ENCODE results near the gene LGALS1. TPM values are rescaled to one million over a fixed set of nuclear protein-coding genes. Genes with fewer than 3 reads are reported as not detected.
"Not testable (repeated sequence)": the region's sequence is repeated elsewhere in the genome, so short reads cannot be mapped to it uniquely, and the experiment has no call there.

Gene LGALS1
- polyA plus RNA-seq, 1 donor (not counting 4 experiments of a cell fraction or from before 2014, with no cell fraction given) = 2,086 TPM

- peak overlapping the region; percentile 70 for H3K4me2 ChIP-seq (ENCODE audit: control insufficient read depth, extremely low read depth, insufficient read depth, low read depth, low read length)
- H3K36me3 ChIP-seq (ENCODE audit: control insufficient read depth in 2 of 2, extremely low read depth in 1 of 2, insufficient read depth in 2 of 2, low read length in 2 of 2) = peaks cover 12 to 16% of the 10 kb centered on the region in 2 experiments
- H3K9ac ChIP-seq (ENCODE audit: control insufficient read depth, extremely low read depth, insufficient read depth, low read length); H3K9me1 ChIP-seq (ENCODE audit: control insufficient read depth, extremely low read depth, insufficient read depth, low read length); dilution Hi-C loops (cut with MboI; ENCODE audit: extremely low pct_ligation_motif_present, low sequenced_read_pairs); H3K79me2 ChIP-seq (ENCODE audit: control insufficient read depth, insufficient read depth, low read length); H3K27ac ChIP-seq (ENCODE audit: control insufficient read depth, insufficient read depth, low read length); H4K20me1 ChIP-seq (ENCODE audit: control insufficient read depth, extremely low read depth, insufficient read depth, low read length); H3K27me3 ChIP-seq (ENCODE audit: control insufficient read depth, extremely low read depth, insufficient read depth, low read length); H3K9me3 ChIP-seq (ENCODE audit: control insufficient read depth, low read depth, low read length); FAIRE-seq; DNase-seq (ENCODE audit: low read depth, low spot score); H2AFZ ChIP-seq (ENCODE audit: control insufficient read depth, low read length): not testable (repeated sequence)
- peak overlapping the region in 1 of 3 experiments; percentile 36 for H3K4me3 ChIP-seq (ENCODE audit: control insufficient read depth in 2 of 3, extremely low read depth in 1 of 3, insufficient read depth in 2 of 3, low read depth in 1 of 3, low read length in 3 of 3)
- H3K4me1 ChIP-seq (ENCODE audit: control insufficient read depth, extremely low read depth, insufficient read depth, low read length) = peaks cover 11% of the 10 kb centered on the region
These were observed 20.8 kb downstream of the LGALS1 start for GRCh38 chr22:37696260-37696656.

GRCh38 chr22:37696657-37697537, 21.5 kb downstream of the LGALS1 start, which contains the start of gene TRIOBP:
TRIOBP (plus strand) TSS chr22:37697048; CDS start chr22:37701366, 4,318 bp downstream.
- no peaks in the 10 kb centered on the region for H3K9me1 ChIP-seq (ENCODE audit: control insufficient read depth, extremely low read depth, insufficient read depth, low read length)
- FAIRE-seq (peak; percentile 79), DNase-seq (ENCODE audit: low read depth, low spot score) (peak; percentile 80)
- H2AFZ ChIP-seq (ENCODE audit: control insufficient read depth, low read length) = no peak within 1 kb of the TSS
- peak within 1 kb of the TSS in 1 of 3 experiments; percentile 36 for H3K4me3 ChIP-seq (ENCODE audit: control insufficient read depth in 2 of 3, extremely low read depth in 1 of 3, insufficient read depth in 2 of 3, low read depth in 1 of 3, low read length in 3 of 3)
- peak within 1 kb of the TSS; percentile 70 for H3K4me2 ChIP-seq (ENCODE audit: control insufficient read depth, extremely low read depth, insufficient read depth, low read depth, low read length)
- peaks cover 7% of the 10 kb centered on the region for H3K4me1 ChIP-seq (ENCODE audit: control insufficient read depth, extremely low read depth, insufficient read depth, low read length)
- no peaks in the 10 kb centered on the region for H3K9me3 ChIP-seq (ENCODE audit: control insufficient read depth, low read depth, low read length)
- peaks cover under 1% of the 10 kb centered on the region for H4K20me1 ChIP-seq (ENCODE audit: control insufficient read depth, extremely low read depth, insufficient read depth, low read length)
- H3K9ac ChIP-seq (ENCODE audit: control insufficient read depth, extremely low read depth, insufficient read depth, low read length) = no peak within 1 kb of the TSS
- H3K27ac ChIP-seq (ENCODE audit: control insufficient read depth, insufficient read depth, low read length) = no peak within 1 kb of the TSS
- H3K27me3 ChIP-seq (ENCODE audit: control insufficient read depth, extremely low read depth, insufficient read depth, low read length) = no peaks in the 10 kb centered on the region
- H3K79me2 ChIP-seq (ENCODE audit: control insufficient read depth, insufficient read depth, low read length) = no peaks in the 10 kb centered on the region
- TF ChIP-seq CTCF (optimal IDR thresholded peaks at IDR 0.05 in 1 of 3, IDR thresholded peaks at IDR 0.05 in 1 of 3, conservative IDR thresholded peaks at IDR 0.05 in 1 of 3; ENCODE audit: extremely low read depth in 1 of 3, insufficient read depth in 2 of 3, low read length in 3 of 3) (peak; percentile 21 to 58 (median 32)), EZH2 (IDR thresholded peaks at IDR 0.05; ENCODE audit: low read length) (no peak)
- dilution Hi-C loops (cut with MboI; ENCODE audit: extremely low pct_ligation_motif_present, low sequenced_read_pairs) = no loop called here
- H3K36me3 ChIP-seq (ENCODE audit: control insufficient read depth in 2 of 2, extremely low read depth in 1 of 2, insufficient read depth in 2 of 2, low read length in 2 of 2) = peaks cover 10 to 12% of the 10 kb centered on the region in 2 experiments

Measured in keratinocyte (primary cell).